Stimulated activated CD8-positive, alpha-beta memory T cell treated with anti-CD3 and anti-CD28 coated beads, Interleukin-7, amount 100 ng/mL, for 48 hours (primary cell): ENCODE measurements around the gene KMT2E.

Experiments used
- DNase-seq, 2 donors: peaks; one replicate each; pipeline ENCODE4 v3.0.0-alpha.2; 2020; ENCODE audit warnings: low read depth in 1 of 2; ENCODE audit errors: extremely low read depth in 1 of 2

The KMT2E gene

DNA sequence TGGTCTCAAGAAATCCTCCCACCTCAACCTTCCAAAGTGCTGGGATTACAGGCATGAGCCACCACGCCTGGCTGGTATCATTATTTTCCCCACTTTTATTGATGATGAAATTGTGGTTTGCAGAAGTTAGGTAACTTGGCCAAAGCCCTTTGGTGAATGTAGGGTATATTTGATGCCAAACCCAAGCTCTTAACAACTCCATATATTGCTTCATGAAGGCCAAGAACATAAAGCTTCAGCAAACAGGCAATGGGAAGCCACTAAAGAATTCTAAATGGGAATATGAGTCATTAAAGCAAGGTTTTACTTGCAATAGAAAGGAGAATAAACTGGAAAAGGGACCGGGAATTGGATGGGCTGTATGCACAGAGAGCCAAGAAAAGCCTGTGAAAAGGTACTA, 142.7 kb downstream of the KMT2E start:
- DNase-seq, result no peak

- DNase-seq, result no peak
These were observed 143.3 kb downstream of the KMT2E start for GRCh38 chr7:105157278-105157677.

DNA sequence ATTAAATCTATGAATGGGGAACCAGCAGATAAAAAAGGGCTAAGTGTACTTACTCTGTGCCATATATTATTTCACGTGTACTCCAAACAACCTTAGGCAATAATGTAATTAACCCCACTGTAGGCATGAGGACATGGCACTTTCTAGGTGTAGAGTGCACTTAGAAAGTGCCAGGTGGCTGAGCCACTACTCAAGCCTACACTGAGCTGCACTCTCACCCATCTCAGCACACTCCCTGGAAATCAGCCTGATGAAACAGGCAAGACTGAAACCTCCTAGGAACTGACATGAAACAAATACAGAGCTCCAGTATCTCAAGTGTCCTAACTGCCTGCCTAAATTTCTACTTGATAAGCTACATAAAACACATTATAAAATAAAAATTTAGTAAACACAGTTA, 147.4 kb downstream of the KMT2E start:
- no peak for DNase-seq
